Brain microvascular endothelial cell (primary cell): ENCODE measurements around the gene INPP5E.

Experiments
- DNase-seq: peaks from one replicate; pipeline ENCODE4 v3.0.0-alpha.2; 2020
- H3K27ac ChIP-seq: fragments of 250-450 bp; sonication (Bioruptor Pico); 2 replicates; pipeline ENCODE4 v1.5.1; 2020; ENCODE audit warnings: mild to moderate bottlenecking, moderate library complexity
- H3K27me3 ChIP-seq: fragments of 250-450 bp; sonication (Bioruptor Pico); replicated peaks from 2 replicates; pipeline ENCODE4 v1.5.1; 2020; ENCODE audit warnings: mild to moderate bottlenecking
- H3K36me3 ChIP-seq: fragments of 250-450 bp; sonication (Bioruptor Pico); replicated peaks from 2 replicates; pipeline ENCODE4 v1.5.1; 2020; ENCODE audit warnings: mild to moderate bottlenecking
- H3K4me3 ChIP-seq: 2 replicates; pipeline ENCODE4 v1.5.1; 2011; ENCODE audit warnings: low read depth, mild to moderate bottlenecking, control low read depth, low read length, moderate library complexity
- CTCF ChIP-seq: IDR thresholded peaks from 2 replicates; pipeline ENCODE4 v1.5.1; 2011; ENCODE audit warnings: low read depth, mild to moderate bottlenecking, moderate library complexity, low read length, control low read depth, inconsistent platforms; ENCODE audit errors: missing control alignments
- in situ Hi-C: cut with HindIII; loops from 2 replicates; pipeline ENCODE4 v1.10.0; 2017; ENCODE audit warnings: low sequenced_read_pairs, low pct_ligation_motif_present

INPP5E gene

GRCh38 chr9:136455043-136456002, 15.7 kb upstream of the INPP5E start:
- H3K27me3 ChIP-seq = no peaks in the 10 kb centered on the region
- no peak overlapping the region for H3K4me3 ChIP-seq
- in situ Hi-C loops = no loop called here
- no peak for TF ChIP-seq CTCF
- peaks cover 80% of the 10 kb centered on the region for H3K36me3 ChIP-seq
- DNase-seq = no peak
- H3K27ac ChIP-seq = no peak overlapping the region

- H3K27me3 ChIP-seq = no peaks in the 10 kb centered on the region
- peaks cover 82% of the 10 kb centered on the region for H3K36me3 ChIP-seq
- TF ChIP-seq CTCF = no peak
- no peak for DNase-seq
- in situ Hi-C loops = no loop called here
- H3K27ac ChIP-seq = no peak overlapping the region
- H3K4me3 ChIP-seq = no peak overlapping the region
These were observed 14.6 kb upstream of the INPP5E start for GRCh38 chr9:136454026-136454796.

- Histone ChIP-seq H3K27ac (no peak overlapping the region), H3K4me3 (no peak overlapping the region), H3K27me3 (no peaks in the 10 kb centered on the region), H3K36me3 (peaks cover 82% of the 10 kb centered on the region)
- in situ Hi-C loops = no loop called here
- DNase-seq = no peak
- TF ChIP-seq CTCF = no peak
These were observed 13.7 kb upstream of the INPP5E start for GRCh38 chr9:136453326-136453725.

- peak; percentile 18 for TF ChIP-seq CTCF
- in situ Hi-C loops = no loop called here
- Histone ChIP-seq H3K27ac (no peak overlapping the region), H3K36me3 (peaks cover 84% of the 10 kb centered on the region), H3K27me3 (no peaks in the 10 kb centered on the region), H3K4me3 (no peak overlapping the region)
- no peak for DNase-seq
These were observed 11.7 kb upstream of the INPP5E start for GRCh38 chr9:136451221-136451877.

- no peak for TF ChIP-seq CTCF
- in situ Hi-C loops = no loop called here
- Histone ChIP-seq H3K36me3 (peaks cover 75% of the 10 kb centered on the region), H3K4me3 (no peak overlapping the region), H3K27ac (no peak overlapping the region), H3K27me3 (no peaks in the 10 kb centered on the region)
- DNase-seq = no peak
These were observed 9.0 kb upstream of the INPP5E start for GRCh38 chr9:136448655-136449054.
